Caco-2 (cell line): Measurements from ENCODE around the gene FAHD2A. TPM values are rescaled to one million over a fixed set of nuclear protein-coding genes. Genes with fewer than 3 reads are reported as not detected.

Source experiments
- BruUV-seq: library from RNA; stranded (reverse); fragments of 400-500 nt; replicated peaks from 2 replicates; lab custom pipeline; 2021; lab: Mats Ljungman, UMichigan
- CTCF ChIA-PET: fragments of 300-600 bp; sonication (Branson Sonifier 250); formaldehyde crosslinking; loops from one replicate; lab custom pipeline; 2022; ENCODE audit warnings: antibody characterized with exemption; lab: Charles Lee
- POLR2A ChIA-PET: fragments of 300-600 bp; sonication (Branson Sonifier 250); formaldehyde crosslinking; loops from one replicate; lab custom pipeline; 2022; ENCODE audit warnings: antibody characterized with exemption; lab: Charles Lee
- DNase-seq, 2 experiments: peaks; one replicate each; pipeline versions ENCODE4 v3.0.0 to v3.0.0-alpha.2; 2020 to 2022
- H3K27me3 ChIP-seq: replicated peaks from 2 replicates; pipeline ENCODE4 v1.6.0; 2011; ENCODE audit warnings: low read length; ENCODE audit not compliant: control insufficient read depth, insufficient read depth
- H3K36me3 ChIP-seq: 2 replicates; pipeline ENCODE4 v1.5.1; 2011; ENCODE audit warnings: low read length; ENCODE audit not compliant: control insufficient read depth, insufficient read depth
- H3K4me1 ChIP-seq: fragments of 250-450 bp; sonication (Bioruptor Pico); 2 replicates; pipeline ENCODE4 v1.5.1; 2020; ENCODE audit warnings: mild to moderate bottlenecking
- H3K4me3 ChIP-seq: 2 replicates; pipeline ENCODE4 v1.5.1; 2011; ENCODE audit warnings: low read depth, mild to moderate bottlenecking, control low read depth, low read length
- H3K9me3 ChIP-seq: fragments of 250-450 bp; sonication (Bioruptor Pico); 2 replicates; pipeline ENCODE4 v1.5.1; 2020; ENCODE audit warnings: mild to moderate bottlenecking, moderate library complexity
- H3K27ac Mint-ChIP-seq: one replicate; pipeline ENCODE4 v1.8.0; 2022; ENCODE audit warnings: mixed read lengths; ENCODE audit not compliant: unreplicated experiment
- H3K27me3 Mint-ChIP-seq: one replicate; pipeline ENCODE4 v1.8.0; 2022; ENCODE audit warnings: mixed read lengths; ENCODE audit not compliant: insufficient read depth, unreplicated experiment
- H3K36me3 Mint-ChIP-seq: one replicate; pipeline ENCODE4 v1.8.0; 2022; ENCODE audit warnings: mild to moderate bottlenecking, mixed read lengths; ENCODE audit not compliant: insufficient read depth, unreplicated experiment
- H3K4me1 Mint-ChIP-seq: one replicate; pipeline ENCODE4 v1.8.0; 2022; ENCODE audit warnings: low read depth, mixed read lengths; ENCODE audit not compliant: unreplicated experiment
- H3K4me3 Mint-ChIP-seq: one replicate; pipeline ENCODE4 v1.8.0; 2022; ENCODE audit warnings: mild to moderate bottlenecking, moderate library complexity, mixed read lengths; ENCODE audit not compliant: unreplicated experiment
- H3K9me3 Mint-ChIP-seq: one replicate; pipeline ENCODE4 v1.8.0; 2022; ENCODE audit warnings: mixed read lengths; ENCODE audit not compliant: unreplicated experiment
- CTCF ChIP-seq, 2 experiments: fragments of 200-600 bp in 1 of 2; IDR thresholded peaks; 1 replicate in 1 of 2; 2 replicates in 1 of 2; pipeline versions ENCODE4 v1.5.1 to v1.8.0; 2011 to 2022; ENCODE audit warnings: antibody characterized with exemption in 1 of 2, control low read depth in 1 of 2, inconsistent platforms in 1 of 2, low read depth in 1 of 2, low read length in 1 of 2, mild to moderate bottlenecking in 1 of 2, moderate library complexity in 1 of 2; ENCODE audit not compliant: insufficient read depth in 1 of 2, severe bottlenecking in 1 of 2, unreplicated experiment in 1 of 2
- intact Hi-C: fragments of 100-400 bp; cut with micrococcal nuclease; formaldehyde crosslinking; loops from one replicate; pipeline ENCODE4 v1.10.0; 2022; ENCODE audit not compliant: unreplicated experiment
- total RNA-seq: library from RNA; stranded (reverse); gene quantifications from 2 replicates; pipeline ENCODE4 v1.2.3, GENCODE V29; 2022

The FAHD2A gene
- total RNA-seq, 1 experiment from 2014 or later, result 26.8 TPM

- H3K4me3 ChIP-seq, result no peak overlapping the region
- Mint-ChIP-seq H3K27ac (no peak overlapping the region), H3K9me3 (no peaks in the 10 kb centered on the region), H3K4me1 (no peaks in the 10 kb centered on the region), H3K36me3 (no peaks in the 10 kb centered on the region), H3K27me3 (peaks cover 10% of the 10 kb centered on the region), H3K4me3 (no peak overlapping the region)
- H3K4me1 ChIP-seq, result no peaks in the 10 kb centered on the region
- TF ChIP-seq CTCF (IDR thresholded peaks at IDR 0.05; ENCODE audit: insufficient read depth in 1 of 2, low read depth in 1 of 2, low read length in 1 of 2, severe bottlenecking in 1 of 2, unreplicated experiment in 1 of 2), result no peak
- no peaks in the 10 kb centered on the region for H3K36me3 ChIP-seq
- intact Hi-C loops, result no loop called here
- no peaks in the 10 kb centered on the region for H3K27me3 ChIP-seq
- no peak for DNase-seq
- POLR2A ChIA-PET, result no interaction called here
- no TSS peak for BruUV-seq
- no peaks in the 10 kb centered on the region for H3K9me3 ChIP-seq
- CTCF ChIA-PET, result no interaction called here
Observed at GRCh38 chr2:95356821-95357700, 45.4 kb upstream of the FAHD2A start.

- Mint-ChIP-seq H3K27me3 (peaks cover 10% of the 10 kb centered on the region), H3K36me3 (no peaks in the 10 kb centered on the region)
Observed at GRCh38 chr2:95357717-95358280, 44.7 kb upstream of the FAHD2A start.

GRCh38 chr2:95359031-95359430, 43.5 kb upstream of the FAHD2A start:
- ChIA-PET CTCF (no interaction called here), POLR2A (no interaction called here)
- Mint-ChIP-seq H3K4me1 (no peaks in the 10 kb centered on the region), H3K9me3 (no peaks in the 10 kb centered on the region), H3K4me3 (no peak overlapping the region), H3K27me3 (peaks cover 13% of the 10 kb centered on the region), H3K27ac (no peak overlapping the region), H3K36me3 (no peaks in the 10 kb centered on the region)
- Histone ChIP-seq H3K36me3 (no peaks in the 10 kb centered on the region), H3K27me3 (no peaks in the 10 kb centered on the region), H3K4me1 (no peaks in the 10 kb centered on the region), H3K4me3 (no peak overlapping the region), H3K9me3 (no peaks in the 10 kb centered on the region)
- no peak for TF ChIP-seq CTCF (IDR thresholded peaks at IDR 0.05; ENCODE audit: insufficient read depth in 1 of 2, low read depth in 1 of 2, low read length in 1 of 2, severe bottlenecking in 1 of 2, unreplicated experiment in 1 of 2)
- no TSS peak for BruUV-seq
- no peak for DNase-seq
- intact Hi-C loops, result no loop called here

More at GRCh38 chr2:95357717-95358280, 44.7 kb upstream of the FAHD2A start:
- no peak overlapping the region for H3K27ac Mint-ChIP-seq
- DNase-seq, result no peak
- H3K4me1 Mint-ChIP-seq, result no peaks in the 10 kb centered on the region
- no peak overlapping the region for H3K4me3 ChIP-seq
- ChIA-PET POLR2A (no interaction called here), CTCF (no interaction called here)
- no peak overlapping the region for H3K4me3 Mint-ChIP-seq
- no TSS peak for BruUV-seq
- H3K27me3 ChIP-seq, result no peaks in the 10 kb centered on the region
- H3K36me3 ChIP-seq, result no peaks in the 10 kb centered on the region
- TF ChIP-seq CTCF (IDR thresholded peaks at IDR 0.05; ENCODE audit: insufficient read depth in 1 of 2, low read depth in 1 of 2, low read length in 1 of 2, severe bottlenecking in 1 of 2, unreplicated experiment in 1 of 2), result no peak
- H3K9me3 Mint-ChIP-seq, result no peaks in the 10 kb centered on the region
- H3K9me3 ChIP-seq, result no peaks in the 10 kb centered on the region
- H3K4me1 ChIP-seq, result no peaks in the 10 kb centered on the region
- intact Hi-C loops, result loop anchor here (1.0 kb wide), 1 partner anchor 8 kb away; no protein-coding TSS in a partner anchor
